ENCODE data around the gene FBXL4.

DNA sequence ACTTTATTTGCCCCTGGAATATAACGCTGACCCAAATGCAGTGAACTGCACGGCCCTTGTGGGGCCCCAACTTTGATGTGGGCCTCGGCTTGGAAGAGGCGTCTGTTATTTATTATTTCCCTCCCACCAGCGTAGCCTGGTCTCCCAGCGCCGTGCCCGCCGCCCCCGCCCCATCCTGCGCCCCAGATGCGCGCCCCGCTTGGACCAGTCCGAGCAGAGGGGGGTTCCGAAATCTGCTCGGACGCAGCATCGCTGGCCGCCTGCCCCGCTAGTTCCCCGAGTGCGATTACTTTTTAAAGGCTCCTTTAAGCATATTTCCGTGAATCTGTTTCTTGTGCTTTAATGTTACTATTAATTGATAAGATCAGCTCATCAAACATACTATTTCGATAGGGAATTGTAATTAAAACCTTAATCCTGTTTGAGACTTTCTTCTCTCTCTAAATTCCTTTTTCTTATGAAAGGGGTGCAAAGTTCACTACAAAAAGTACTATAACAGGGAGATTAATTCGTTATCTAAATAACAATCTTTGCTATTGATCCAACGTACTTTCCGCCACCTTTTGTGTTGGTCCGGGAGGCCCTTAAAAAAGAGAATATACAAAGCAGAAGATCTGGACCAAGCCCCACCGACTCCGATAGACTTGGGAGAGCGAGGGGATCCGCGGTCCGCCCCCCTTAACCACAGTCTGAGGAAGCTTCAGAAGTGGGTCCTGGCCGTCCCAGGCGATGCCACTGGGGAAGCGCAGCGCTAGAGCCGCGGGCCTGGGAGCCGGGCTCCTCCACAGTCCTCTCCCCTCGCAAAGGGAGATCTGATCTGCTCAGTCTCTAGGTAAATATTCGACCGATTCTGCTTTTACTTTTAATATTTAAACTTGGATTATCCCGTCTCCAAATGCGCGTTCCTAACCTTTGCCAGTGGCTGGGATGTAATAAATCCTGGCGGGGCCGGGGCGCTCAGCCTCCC, 103.2 kb downstream of the FBXL4 start:
- TF ChIP-seq, protein P1, sequence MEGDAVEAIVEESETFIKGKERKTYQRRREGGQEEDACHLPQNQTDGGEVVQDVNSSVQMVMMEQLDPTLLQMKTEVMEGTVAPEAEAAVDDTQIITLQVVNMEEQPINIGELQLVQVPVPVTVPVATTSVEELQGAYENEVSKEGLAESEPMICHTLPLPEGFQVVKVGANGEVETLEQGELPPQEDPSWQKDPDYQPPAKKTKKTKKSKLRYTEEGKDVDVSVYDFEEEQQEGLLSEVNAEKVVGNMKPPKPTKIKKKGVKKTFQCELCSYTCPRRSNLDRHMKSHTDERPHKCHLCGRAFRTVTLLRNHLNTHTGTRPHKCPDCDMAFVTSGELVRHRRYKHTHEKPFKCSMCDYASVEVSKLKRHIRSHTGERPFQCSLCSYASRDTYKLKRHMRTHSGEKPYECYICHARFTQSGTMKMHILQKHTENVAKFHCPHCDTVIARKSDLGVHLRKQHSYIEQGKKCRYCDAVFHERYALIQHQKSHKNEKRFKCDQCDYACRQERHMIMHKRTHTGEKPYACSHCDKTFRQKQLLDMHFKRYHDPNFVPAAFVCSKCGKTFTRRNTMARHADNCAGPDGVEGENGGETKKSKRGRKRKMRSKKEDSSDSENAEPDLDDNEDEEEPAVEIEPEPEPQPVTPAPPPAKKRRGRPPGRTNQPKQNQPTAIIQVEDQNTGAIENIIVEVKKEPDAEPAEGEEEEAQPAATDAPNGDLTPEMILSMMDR (IDR thresholded peaks at IDR 0.05): no peak
- TF ChIP-seq POLR2A (IDR thresholded peaks at IDR 0.05): no peak

Data from tibial nerve (tissue), 3 donors.